ENCODE results near the gene SIGLEC14.

GRCh38 chr19:51593969-51594773 is 52.5 kb downstream of the SIGLEC14 start:
- TF ChIP-seq CTCF (IDR thresholded peaks at IDR 0.05) (no peak), POLR2AphosphoS5 (IDR thresholded peaks at IDR 0.05) (peak; percentile 34 to 64 (median 51)), POLR2A (IDR thresholded peaks at IDR 0.05) (no peak), EP300 (IDR thresholded peaks at IDR 0.05; ENCODE audit: low read depth) (no peak)
